H1 (cell line): Measurements from ENCODE around the gene HRH1. TPM values are rescaled to one million over a fixed set of nuclear protein-coding genes. Genes with fewer than 3 reads are reported as not detected.

Experiments
- CTCF ChIA-PET: fragments of 300-600 bp; sonication (Branson Sonifier 250); formaldehyde crosslinking; loops from one replicate; lab custom pipeline; 2021; ENCODE audit not compliant: partially characterized antibody; lab: Charles Lee
- POLR2A ChIA-PET: fragments of 300-600 bp; sonication (Branson Sonifier 250); formaldehyde crosslinking; loops from one replicate; lab custom pipeline; 2021; ENCODE audit warnings: inconsistent platforms; ENCODE audit not compliant: partially characterized antibody; lab: Charles Lee
- DNase-seq, 2 experiments: peaks; one replicate each; pipeline versions ENCODE4 v3.0.0 to v3.0.0-alpha.2; 2010 to 2022; ENCODE audit warnings: low spot score in 2 of 2, low read depth in 1 of 2, mixed read lengths in 1 of 2
- FAIRE-seq: peaks from 2 replicates; lab custom pipeline; 2011; peaks lifted over from hg19 to GRCh38; lab: Jason Lieb, UNC
- H2AFZ ChIP-seq: 2 replicates; pipeline ENCODE4 v1.8.1; 2012; ENCODE audit warnings: low read length, inconsistent platforms
- H2AK5ac ChIP-seq: 2 replicates; pipeline ENCODE4 v1.6.1; 2013; ENCODE audit warnings: low read depth, low read length
- H2BK120ac ChIP-seq: replicated peaks from 2 replicates; pipeline ENCODE3; 2013; ENCODE audit warnings: low read depth, low read length, inconsistent platforms
- H2BK12ac ChIP-seq: 2 replicates; pipeline ENCODE4 v1.6.1; 2013; ENCODE audit warnings: low read depth, low read length
- H2BK15ac ChIP-seq: 2 replicates; pipeline ENCODE4 v1.6.1; 2013; ENCODE audit warnings: low read length
- H2BK20ac ChIP-seq: 2 replicates; pipeline ENCODE4 v1.6.1; 2013; ENCODE audit warnings: low read length
- H2BK5ac ChIP-seq: 2 replicates; pipeline ENCODE4 v1.6.1; 2013; ENCODE audit warnings: low read depth, low read length
- H3K14ac ChIP-seq: 2 replicates; pipeline ENCODE4 v1.6.1; 2013; ENCODE audit warnings: inconsistent platforms; ENCODE audit not compliant: insufficient read length
- H3K18ac ChIP-seq: 2 replicates; pipeline ENCODE4 v1.6.1; 2013; ENCODE audit warnings: low read length; ENCODE audit errors: extremely low read depth
- H3K23ac ChIP-seq: 2 replicates; pipeline ENCODE4 v1.6.1; 2013; ENCODE audit warnings: inconsistent platforms; ENCODE audit not compliant: insufficient read length
- H3K23me2 ChIP-seq: 2 replicates; pipeline ENCODE4 v1.6.1; 2013; ENCODE audit warnings: low read depth, low read length
- H3K27ac ChIP-seq: 2 replicates; pipeline ENCODE4 v1.6.1; 2011; ENCODE audit warnings: low read depth, low read length, inconsistent platforms
- H3K27me3 ChIP-seq, 4 experiments: replicated peaks in 1 of 4; 1 replicate in 1 of 4; 2 replicates in 3 of 4; pipeline versions ENCODE4 v1.6.1 to v1.8.1; 2011 to 2013; ENCODE audit warnings: low read length in 3 of 4, mild to moderate bottlenecking in 3 of 4, inconsistent platforms in 2 of 4, mixed read lengths in 2 of 4, moderate library complexity in 1 of 4; ENCODE audit not compliant: control insufficient read depth in 3 of 4, insufficient read depth in 3 of 4; ENCODE audit errors: extremely low read depth in 1 of 4
- H3K36me3 ChIP-seq, 4 experiments: 2 replicates each; pipeline versions ENCODE4 v1.6.1 to v1.8.1; 2011 to 2013; ENCODE audit warnings: mild to moderate bottlenecking in 4 of 4, low read length in 3 of 4, moderate library complexity in 2 of 4, control low read depth in 1 of 4, inconsistent platforms in 1 of 4; ENCODE audit not compliant: insufficient read depth in 4 of 4, control insufficient read depth in 2 of 4
- H3K4ac ChIP-seq: replicated peaks from 2 replicates; pipeline ENCODE3; 2013; ENCODE audit warnings: low read length, low read depth, mixed read lengths, inconsistent platforms; ENCODE audit not compliant: insufficient read length
- H3K4me1 ChIP-seq, 4 experiments: replicated peaks in 1 of 4; 1 replicate in 1 of 4; 2 replicates in 3 of 4; pipeline versions ENCODE4 v1.6.1 to v1.8.1; 2011 to 2013; ENCODE audit warnings: low read length in 3 of 4, inconsistent platforms in 2 of 4, mixed read lengths in 1 of 4; ENCODE audit not compliant: insufficient read depth in 4 of 4, control insufficient read depth in 3 of 4
- H3K4me2 ChIP-seq, 2 experiments: 2 replicates each; pipeline versions ENCODE4 v1.6.1 to v1.8.1; 2011 to 2013; ENCODE audit warnings: low read depth in 2 of 2, low read length in 2 of 2, control low read depth in 1 of 2, inconsistent platforms in 1 of 2, mild to moderate bottlenecking in 1 of 2; ENCODE audit not compliant: insufficient read depth in 1 of 2
- H3K4me3 ChIP-seq, 4 experiments: fragments of 200-600, 300-600 bp in 1 of 4; sonication (generic), shearing (Covaris generic), sonication (Bioruptor Twin) in 1 of 4; 2 replicates each; pipeline versions ENCODE4 v1.5.1 to v1.8.1; 2011 to 2016; ENCODE audit warnings: low read length in 4 of 4, low read depth in 3 of 4, control low read depth in 2 of 4, inconsistent platforms in 2 of 4, mild to moderate bottlenecking in 2 of 4, mixed read lengths in 1 of 4, moderate library complexity in 1 of 4; ENCODE audit not compliant: insufficient read depth in 2 of 4; ENCODE audit errors: extremely low read depth in 1 of 4
- H3K56ac ChIP-seq: replicated peaks from 2 replicates; pipeline ENCODE3; 2013; ENCODE audit warnings: low read depth, mild to moderate bottlenecking, mixed read lengths, low read length, inconsistent platforms; ENCODE audit not compliant: insufficient read length
- H3K79me1 ChIP-seq: 2 replicates; pipeline ENCODE4 v1.6.1; 2013; ENCODE audit warnings: low read depth, low read length, control low read depth
- H3K79me2 ChIP-seq, 2 experiments: 2 replicates each; pipeline versions ENCODE4 v1.6.1 to v1.8.1; 2012 to 2013; ENCODE audit warnings: low read length in 2 of 2, mild to moderate bottlenecking in 2 of 2, inconsistent platforms in 1 of 2; ENCODE audit not compliant: insufficient read depth in 2 of 2, control insufficient read depth in 1 of 2
- H3K9ac ChIP-seq, 4 experiments: replicated peaks in 1 of 4; 1 replicate in 1 of 4; 2 replicates in 3 of 4; pipeline versions ENCODE4 v1.6.1 to v1.8.1; 2011 to 2013; ENCODE audit warnings: low read depth in 3 of 4, low read length in 3 of 4, control low read depth in 2 of 4, mild to moderate bottlenecking in 2 of 4, moderate library complexity in 2 of 4, inconsistent platforms in 1 of 4; ENCODE audit errors: extremely low read depth in 1 of 4
- H3K9me3 ChIP-seq, 2 experiments: 2 replicates each; pipeline versions ENCODE4 v1.6.1 to v1.8.1; 2012 to 2013; ENCODE audit warnings: mild to moderate bottlenecking in 2 of 2, moderate library complexity in 2 of 2, control low read depth in 1 of 2, inconsistent platforms in 1 of 2, low read depth in 1 of 2, low read length in 1 of 2, mixed read lengths in 1 of 2; ENCODE audit not compliant: insufficient read depth in 2 of 2
- H4K20me1 ChIP-seq, 2 experiments: replicated peaks in 1 of 2; 2 replicates each; pipeline versions ENCODE3 to v1.8.1; 2011 to 2013; ENCODE audit warnings: inconsistent platforms in 2 of 2, low read length in 2 of 2, mild to moderate bottlenecking in 1 of 2; ENCODE audit not compliant: insufficient read depth in 2 of 2, control insufficient read depth in 1 of 2
- H4K5ac ChIP-seq: 2 replicates; pipeline ENCODE4 v1.6.1; 2013; ENCODE audit warnings: low read length, low read depth, mixed read lengths, inconsistent platforms; ENCODE audit not compliant: insufficient read length
- H4K8ac ChIP-seq: 2 replicates; pipeline ENCODE4 v1.8.0; 2013; ENCODE audit warnings: mild to moderate bottlenecking, moderate library complexity, low read length, inconsistent platforms; ENCODE audit not compliant: insufficient read depth; ENCODE audit errors: extremely low read depth
- H4K91ac ChIP-seq: replicated peaks from 2 replicates; pipeline ENCODE3; 2013; ENCODE audit warnings: low read length, mixed read lengths, inconsistent platforms; ENCODE audit not compliant: insufficient read length
- EGR1 ChIP-seq: IDR thresholded peaks from 2 replicates; pipeline ENCODE4 v1.6.1; 2011; ENCODE audit warnings: low read depth, low read length, borderline replicate concordance
- GTF2F1 ChIP-seq: IDR thresholded peaks from 2 replicates; pipeline ENCODE4 v1.6.1; 2012; ENCODE audit warnings: low read depth, low read length, improper control_type of control experiment, borderline replicate concordance
- HDAC6 ChIP-seq: IDR thresholded peaks from one replicate; pipeline ENCODE4 v1.7.1; 2012; ENCODE audit warnings: low read depth, mild to moderate bottlenecking, inconsistent platforms, low read length, moderate library complexity
- KDM4A ChIP-seq: IDR thresholded peaks from one replicate; pipeline ENCODE4 v1.7.1; 2012; ENCODE audit warnings: low read depth, mild to moderate bottlenecking, moderate library complexity, low read length, inconsistent platforms; ENCODE audit not compliant: severe bottlenecking
- KDM5A ChIP-seq: fragments of 200-600 bp; IDR thresholded peaks from 2 replicates; pipeline ENCODE4 v1.7.1; 2012; ENCODE audit warnings: mild to moderate bottlenecking, low read length, inconsistent platforms, mixed read lengths
- NRF1 ChIP-seq: IDR thresholded peaks from 2 replicates; pipeline ENCODE4 v1.6.1; 2011; ENCODE audit warnings: mild to moderate bottlenecking, low read depth, low read length, improper control_type of control experiment
- POLR2A ChIP-seq, 2 experiments: IDR thresholded peaks; 1 replicate in 1 of 2; 2 replicates in 1 of 2; pipeline ENCODE4 v1.6.1; 2011; ENCODE audit warnings: low read depth in 2 of 2, low read length in 2 of 2, mild to moderate bottlenecking in 2 of 2; ENCODE audit errors: control extremely low read depth in 1 of 2
- SIRT6 ChIP-seq: IDR thresholded peaks from one replicate; pipeline ENCODE4 v1.7.1; 2012; ENCODE audit warnings: low read length, inconsistent platforms
- YY1 ChIP-seq: IDR thresholded peaks from 2 replicates; pipeline ENCODE4 v1.6.1; 2011; ENCODE audit warnings: low read depth, mild to moderate bottlenecking, low read length
- ZNF274 ChIP-seq: IDR thresholded peaks from 2 replicates; pipeline ENCODE4 v1.7.0; 2012; ENCODE audit warnings: low read length, borderline replicate concordance; ENCODE audit errors: extremely low read depth
- WGBS, 2 experiments: shearing (Covaris generic) in 1 of 2; methylation state at CpG; one replicate each; pipeline versions ENCODE4 v1.1.6 to v1.1.7; 2013 to 2015; ENCODE audit warnings: low lambda C conversion rate in 2 of 2, mixed read lengths in 2 of 2, inconsistent platforms in 1 of 2, low coverage in 1 of 2, missing lambda C conversion rate in 1 of 2; ENCODE audit not compliant: insufficient replicate concordance in 2 of 2, insufficient coverage in 1 of 2, insufficient read length in 1 of 2; ENCODE audit errors: extremely low coverage in 1 of 2, missing lambda C conversion rate in 1 of 2; 5-methylcytosine and 5-hydroxymethylcytosine counted together
- polyA plus RNA-seq, 7 experiments: library from polyadenylated mRNA; depleted of rRNA in 3 of 7; stranded (reverse) in 5 of 7; unstranded in 2 of 7; fragments of >200 nt in 5 of 7; fragments of 200-250 nt in 2 of 7; gene quantifications; 1 replicate in 5 of 7; 2 replicates in 1 of 7; 4 replicates in 1 of 7; pipeline versions ENCODE4 v1.2.1 to v1.2.3, GENCODE V29; 2011 to 2013; ENCODE audit warnings: missing spikeins in 2 of 7, mixed read lengths in 2 of 7
- total RNA-seq: library from RNA; stranded (reverse); fragmentation: NEBNext Ultra II Directional; extraction: Animal tissue kit (Norgen Biotek cat#: 25700); gene quantifications from 2 replicates; pipeline ENCODE4 v1.2.1, GENCODE V29; 2021
- TF ChIP-seq, protein P1 (sequence below), 3 experiments: IDR thresholded peaks; 1 replicate in 2 of 3; 2 replicates in 1 of 3; pipeline versions ENCODE4 v1.5.1 to v1.6.1; 2011; ENCODE audit warnings: low read length in 3 of 3, mild to moderate bottlenecking in 3 of 3, inconsistent platforms in 2 of 3, low read depth in 1 of 3, moderate library complexity in 1 of 3; ENCODE audit not compliant: insufficient read depth in 1 of 3; ENCODE audit errors: control extremely low read depth in 1 of 3

Gene HRH1
- total and polyA plus RNA-seq, 2 of the 8 experiments (the other 6 are each of a cell fraction or from before 2014, with no cell fraction given), result 0.11 TPM; not detected in 1

DNA sequence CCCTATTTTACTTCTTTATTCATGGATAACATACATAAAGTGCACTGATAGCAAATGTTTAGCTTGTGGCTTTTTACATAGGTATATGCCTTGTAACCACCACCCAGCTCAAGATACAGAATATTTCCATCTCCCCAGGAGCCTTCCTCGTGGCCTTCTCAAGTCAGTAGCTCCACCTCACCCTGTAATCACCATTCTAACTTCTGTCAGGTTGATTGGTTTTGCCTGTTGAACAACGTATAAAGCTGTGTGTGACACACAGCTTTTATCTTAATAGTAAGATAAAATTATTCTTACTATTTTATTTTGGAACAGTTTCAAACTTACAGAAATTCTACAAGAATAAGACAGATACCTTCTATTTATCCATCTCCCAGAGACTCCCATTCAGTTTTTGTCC lies 131.2 kb downstream of the HRH1 start:
- Histone ChIP-seq H2AFZ (no peak overlapping the region), H4K8ac (no peak overlapping the region), H4K5ac (no peak overlapping the region), H2BK5ac (no peak overlapping the region), H3K9ac (no peak overlapping the region), H4K20me1 (no peaks in the 10 kb centered on the region), H3K27ac (no peak overlapping the region), H3K4me3 (no peak overlapping the region), H3K36me3 (0 out of 8 replicates have a peak, but pooled peaks cover 0 to 3% (median 0%) of the 10 kb centered on the region in 4 experiments), H2BK120ac (no peak overlapping the region), H3K4me2 (no peak overlapping the region), H3K23me2 (no peaks in the 10 kb centered on the region), H3K14ac (no peak overlapping the region), H3K9me3 (no peaks in the 10 kb centered on the region), H3K4ac (no peak overlapping the region), H3K27me3 (no peaks in the 10 kb centered on the region), H3K56ac (no peak overlapping the region), H3K18ac (no peak overlapping the region), H2AK5ac (no peak overlapping the region), H3K23ac (no peak overlapping the region), H2BK15ac (no peak overlapping the region), H3K79me1 (no peaks in the 10 kb centered on the region), H4K91ac (no peak overlapping the region), H3K4me1 (no peaks in the 10 kb centered on the region), H2BK20ac (no peak overlapping the region), H2BK12ac (no peak overlapping the region), H3K79me2 (no peaks in the 10 kb centered on the region)
- 89% methylated on average over 2 of the region's 2 CpGs; no CpG with 5 or more reads in 1 of the 2 experiments for WGBS, 2 experiments
- FAIRE-seq, result no peak
- ChIA-PET POLR2A (interaction anchor here (0.8 kb wide), 1 partner anchor 13 kb away, joined by 3 read pairs; the partner anchor contains the start of gene ATG7), CTCF (interaction anchor here (0.9 to 1.5 kb wide), 3 partner anchors 25 to 50 kb away, joined by 3 to 4 read pairs (median 3); no protein-coding TSS in a partner anchor)
- DNase-seq, result no peak
- TF ChIP-seq, protein P1, sequence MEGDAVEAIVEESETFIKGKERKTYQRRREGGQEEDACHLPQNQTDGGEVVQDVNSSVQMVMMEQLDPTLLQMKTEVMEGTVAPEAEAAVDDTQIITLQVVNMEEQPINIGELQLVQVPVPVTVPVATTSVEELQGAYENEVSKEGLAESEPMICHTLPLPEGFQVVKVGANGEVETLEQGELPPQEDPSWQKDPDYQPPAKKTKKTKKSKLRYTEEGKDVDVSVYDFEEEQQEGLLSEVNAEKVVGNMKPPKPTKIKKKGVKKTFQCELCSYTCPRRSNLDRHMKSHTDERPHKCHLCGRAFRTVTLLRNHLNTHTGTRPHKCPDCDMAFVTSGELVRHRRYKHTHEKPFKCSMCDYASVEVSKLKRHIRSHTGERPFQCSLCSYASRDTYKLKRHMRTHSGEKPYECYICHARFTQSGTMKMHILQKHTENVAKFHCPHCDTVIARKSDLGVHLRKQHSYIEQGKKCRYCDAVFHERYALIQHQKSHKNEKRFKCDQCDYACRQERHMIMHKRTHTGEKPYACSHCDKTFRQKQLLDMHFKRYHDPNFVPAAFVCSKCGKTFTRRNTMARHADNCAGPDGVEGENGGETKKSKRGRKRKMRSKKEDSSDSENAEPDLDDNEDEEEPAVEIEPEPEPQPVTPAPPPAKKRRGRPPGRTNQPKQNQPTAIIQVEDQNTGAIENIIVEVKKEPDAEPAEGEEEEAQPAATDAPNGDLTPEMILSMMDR (IDR thresholded peaks at IDR 0.05; ENCODE audit: control extremely low read depth in 1 of 3, insufficient read depth in 1 of 3, low read depth in 1 of 3, low read length in 3 of 3), result no peak
- TF ChIP-seq KDM5A (no peak), HDAC6 (no peak), SIRT6 (no peak), KDM4A (no peak), YY1 (no peak), EGR1 (no peak), ZNF274 (no peak), GTF2F1 (no peak), NRF1 (no peak), POLR2A (IDR thresholded peaks at IDR 0.05; ENCODE audit: control extremely low read depth in 1 of 2, low read depth in 2 of 2, low read length in 2 of 2) (no peak)
